MG63 (cell line): Measurements from ENCODE around the gene NME3. TPM values are rescaled to one million over a fixed set of nuclear protein-coding genes. Genes with fewer than 3 reads are reported as not detected.
A peak's percentile ranks its signal among the peaks of the same experiment; 100 is the strongest.

Experiments used
- DNase-seq: peaks from one replicate; pipeline ENCODE4 v3.0.0-alpha.2; 2020
- H3K27me3 ChIP-seq: fragments of 250-450 bp; sonication (Bioruptor Pico); 2 replicates; pipeline ENCODE4 v1.5.1; 2020; ENCODE audit warnings: mild to moderate bottlenecking, moderate library complexity
- H3K36me3 ChIP-seq: fragments of 250-450 bp; sonication (Bioruptor Pico); 2 replicates; pipeline ENCODE4 v1.5.1; 2020; ENCODE audit warnings: mild to moderate bottlenecking, moderate library complexity
- H3K4me3 ChIP-seq: fragments of 250-450 bp; sonication (Bioruptor Pico); 2 replicates; pipeline ENCODE4 v1.5.1; 2020; ENCODE audit warnings: mild to moderate bottlenecking, moderate library complexity
- H3K9me3 ChIP-seq: fragments of 250-450 bp; sonication (Bioruptor Pico); 2 replicates; pipeline ENCODE4 v1.5.1; 2020; ENCODE audit warnings: mild to moderate bottlenecking, moderate library complexity
- total RNA-seq: library from RNA; depleted of rRNA; stranded (reverse); fragments of >200 nt; shearing (Covaris generic); gene quantifications from 2 replicates; pipeline ENCODE4 v1.2.3, GENCODE V29; 2014; ENCODE audit warnings: low replicate concordance

NME3 gene
- total RNA-seq, 1 experiment from 2014 or later: 0.46 TPM

DNA sequence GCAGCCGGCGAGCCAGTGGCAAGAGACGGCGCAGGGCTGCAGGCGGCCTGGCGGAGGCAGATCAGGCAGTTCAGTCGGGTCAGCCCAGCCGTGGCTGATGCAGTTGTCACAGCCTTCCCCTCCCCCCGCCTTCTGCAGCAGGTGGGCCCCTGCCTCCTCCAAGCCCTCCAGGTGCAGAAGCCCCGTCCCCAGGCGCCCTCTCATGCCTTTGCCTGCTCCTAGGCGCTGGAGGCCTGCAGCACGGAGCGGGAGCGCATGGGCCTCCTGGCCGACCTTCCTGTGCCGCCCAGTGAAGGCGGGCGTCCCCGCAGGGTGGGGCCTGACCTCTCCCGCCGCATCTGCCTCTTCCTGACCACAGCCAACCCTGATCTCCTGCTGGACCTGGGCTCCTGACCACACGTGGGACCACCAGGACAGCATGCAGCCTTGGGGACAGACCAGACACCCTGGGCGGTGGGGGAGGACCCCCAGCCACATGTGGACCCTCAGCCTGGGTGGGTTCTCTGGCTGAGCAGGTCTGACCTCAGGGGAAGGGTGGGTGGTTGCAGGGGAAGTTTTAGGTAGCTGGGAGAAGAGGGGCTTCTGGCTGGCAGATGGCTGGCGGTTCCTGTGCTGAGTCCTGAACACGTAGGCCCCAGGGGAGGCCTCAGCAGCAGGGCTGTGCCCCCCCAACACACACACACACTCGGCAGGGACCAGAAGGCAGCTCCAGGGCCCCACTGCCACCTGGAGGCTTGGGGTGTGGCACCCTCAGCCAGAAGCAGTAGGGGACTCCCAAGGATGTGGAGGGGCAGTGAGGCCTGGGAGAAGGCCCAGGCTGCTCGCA is 4.7 kb upstream of the NME3 start:
- Histone ChIP-seq H3K36me3 (peaks cover 58% of the 10 kb centered on the region), H3K9me3 (no peaks in the 10 kb centered on the region), H3K4me3 (no peak overlapping the region), H3K27me3 (no peaks in the 10 kb centered on the region)
- no peak for DNase-seq

DNA sequence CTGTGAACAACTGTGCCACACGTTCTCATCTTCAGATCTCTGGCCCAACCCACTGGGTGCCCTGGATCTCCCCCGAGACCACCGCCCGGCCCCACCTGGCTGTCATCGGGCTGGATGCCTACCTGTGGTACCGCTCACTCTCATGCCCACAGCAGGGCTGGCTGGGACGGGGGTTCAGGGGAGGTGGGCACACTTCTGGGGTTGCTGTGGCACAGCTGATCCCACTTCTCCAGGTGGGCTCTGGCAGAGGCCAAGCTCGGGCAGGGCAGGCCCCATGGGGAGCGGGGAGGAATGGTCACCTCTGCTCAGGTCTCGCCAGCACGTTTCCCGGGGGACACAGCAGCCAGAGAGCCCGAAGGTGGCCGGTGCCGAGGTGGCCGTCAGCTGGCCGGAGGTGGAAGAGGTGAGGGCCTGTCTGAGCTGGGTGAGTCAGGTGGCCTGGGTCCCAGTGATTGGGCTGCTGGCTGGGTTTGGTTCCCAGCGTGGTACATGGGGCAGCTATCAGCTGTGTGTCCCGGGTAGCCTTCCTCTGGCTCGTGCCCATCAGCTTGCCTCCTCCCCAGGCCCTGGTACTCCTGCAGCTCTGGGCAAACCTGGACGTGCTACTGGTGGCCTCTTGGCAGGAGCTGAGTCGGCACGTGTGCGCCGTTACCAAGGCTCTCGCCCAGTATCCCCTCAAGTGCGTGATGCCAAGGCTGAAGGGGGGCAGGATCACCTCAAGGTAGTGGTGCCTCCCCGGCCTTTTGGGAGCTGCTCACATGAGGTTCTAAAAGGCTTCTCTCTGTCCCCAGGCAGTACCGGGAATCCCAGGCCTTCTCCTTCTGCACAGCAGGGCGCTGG is 3.9 kb upstream of the NME3 start:
- Histone ChIP-seq H3K9me3 (no peaks in the 10 kb centered on the region), H3K27me3 (no peaks in the 10 kb centered on the region), H3K36me3 (peaks cover 59% of the 10 kb centered on the region), H3K4me3 (no peak overlapping the region)
- DNase-seq: no peak

DNA sequence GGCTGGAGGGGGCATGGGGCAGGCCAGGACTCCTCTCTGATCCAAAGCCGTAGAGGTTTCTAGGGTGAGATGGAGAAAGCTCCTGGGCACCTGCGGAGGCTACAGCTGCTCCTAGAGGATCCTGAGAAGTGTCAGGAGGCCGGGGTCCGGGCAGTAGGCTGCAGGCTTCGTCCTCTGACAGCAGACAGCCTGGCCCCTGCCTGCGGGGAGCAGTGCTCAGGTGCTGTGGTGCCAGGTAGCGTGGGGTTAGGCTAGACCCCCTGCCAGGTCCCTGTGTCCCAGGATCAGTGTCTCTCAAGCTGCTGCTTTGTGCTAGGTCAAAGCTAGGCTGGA is 3.1 kb upstream of the NME3 start:
- Histone ChIP-seq H3K9me3 (no peaks in the 10 kb centered on the region), H3K27me3 (no peaks in the 10 kb centered on the region), H3K36me3 (peaks cover 61% of the 10 kb centered on the region), H3K4me3 (peak overlapping the region; percentile 79)
- no peak for DNase-seq

DNA sequence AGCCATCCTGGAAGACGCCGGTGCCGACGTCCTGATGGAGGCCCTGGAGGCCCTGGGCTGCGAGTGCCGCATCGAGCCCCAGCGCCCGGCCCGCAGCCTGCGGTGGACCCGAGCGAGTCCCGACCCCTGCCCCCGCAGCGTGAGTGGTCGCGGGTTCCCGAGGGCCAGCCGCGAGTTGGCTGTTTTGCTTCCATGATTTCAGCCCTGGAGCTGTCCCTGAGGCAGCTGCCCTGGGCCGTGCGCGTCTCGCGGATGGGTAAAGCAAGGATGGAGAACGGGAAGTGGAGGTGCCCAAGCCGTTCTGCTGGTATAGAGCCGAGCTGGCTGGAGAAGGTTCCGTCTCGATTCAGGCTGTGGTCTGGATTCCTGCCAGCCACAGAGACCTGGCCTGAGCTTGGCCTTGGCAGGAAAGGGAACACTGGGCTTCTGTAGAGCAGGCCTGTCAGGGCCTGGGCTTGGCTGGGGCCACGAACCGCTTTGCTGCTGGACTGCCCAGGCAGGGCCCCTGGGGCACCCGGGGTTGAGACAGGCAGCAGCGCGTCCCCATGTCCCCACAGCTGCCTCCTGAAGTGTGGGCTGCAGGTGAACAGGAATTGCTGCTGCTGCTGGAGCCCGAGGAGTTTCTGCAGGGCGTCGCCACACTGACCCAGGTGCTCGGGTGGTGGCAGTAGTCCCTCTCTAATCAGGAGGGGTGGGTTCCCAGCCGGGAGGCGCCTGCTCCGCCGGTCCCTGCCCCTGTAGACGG is 2.5 kb upstream of the NME3 start:
- Histone ChIP-seq H3K4me3 (peak overlapping the region; percentile 79), H3K27me3 (no peaks in the 10 kb centered on the region), H3K36me3 (peaks cover 63% of the 10 kb centered on the region), H3K9me3 (no peaks in the 10 kb centered on the region)
- peak; percentile 49 for DNase-seq

DNA sequence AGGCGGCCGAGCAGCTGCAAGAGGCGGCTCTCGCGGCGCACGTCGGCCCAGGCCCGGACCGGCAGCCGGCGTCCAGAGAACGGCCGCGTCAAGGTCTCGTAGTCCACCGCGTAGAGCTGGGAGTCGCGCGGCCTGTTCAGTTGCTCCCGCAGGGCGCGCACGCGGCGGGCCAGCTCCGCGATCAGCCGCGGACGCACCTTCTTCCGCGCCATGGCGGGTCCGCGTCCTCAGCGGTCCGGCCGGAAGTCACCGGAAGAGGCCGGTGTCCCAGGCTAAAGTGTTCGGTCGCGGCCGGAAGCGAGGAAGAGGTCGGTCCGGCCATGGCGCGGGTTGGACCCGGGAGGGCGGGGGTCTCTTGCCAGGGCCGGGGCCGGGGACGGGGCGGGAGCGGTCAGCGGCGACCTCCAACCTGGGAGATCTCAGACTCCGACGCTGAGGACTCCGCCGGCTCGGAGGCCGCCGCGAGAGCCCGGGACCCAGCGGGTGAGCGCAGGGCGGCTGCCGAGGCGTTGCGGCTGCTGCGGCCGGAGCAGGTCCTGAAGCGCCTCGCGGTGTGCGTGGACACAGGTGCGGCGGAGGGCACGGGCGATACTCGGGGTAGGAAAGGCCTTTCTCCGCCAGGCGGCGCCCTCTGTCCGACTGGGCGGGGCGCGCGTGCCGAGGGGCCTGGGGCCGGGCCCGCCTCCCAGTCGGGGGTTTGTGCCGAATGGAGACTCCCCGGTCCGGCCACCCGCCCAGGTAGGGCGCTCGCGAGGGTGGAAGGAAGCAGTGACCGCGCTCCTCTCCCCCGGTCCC is 1.8 kb upstream of the NME3 start, which contains the start of gene MRPS34:
TSS of gene MRPS34 (minus strand) at position 227 of the 795 bp plus-strand sequence. CDS start at position 212, 15 bp downstream.
- H3K4me3 ChIP-seq: peak within 1 kb of the TSS; percentile 79
- peak; percentile 87 for DNase-seq
- no peaks in the 10 kb centered on the region for H3K9me3 ChIP-seq
- peaks cover 68% of the 10 kb centered on the region for H3K36me3 ChIP-seq
- no peaks in the 10 kb centered on the region for H3K27me3 ChIP-seq

DNA sequence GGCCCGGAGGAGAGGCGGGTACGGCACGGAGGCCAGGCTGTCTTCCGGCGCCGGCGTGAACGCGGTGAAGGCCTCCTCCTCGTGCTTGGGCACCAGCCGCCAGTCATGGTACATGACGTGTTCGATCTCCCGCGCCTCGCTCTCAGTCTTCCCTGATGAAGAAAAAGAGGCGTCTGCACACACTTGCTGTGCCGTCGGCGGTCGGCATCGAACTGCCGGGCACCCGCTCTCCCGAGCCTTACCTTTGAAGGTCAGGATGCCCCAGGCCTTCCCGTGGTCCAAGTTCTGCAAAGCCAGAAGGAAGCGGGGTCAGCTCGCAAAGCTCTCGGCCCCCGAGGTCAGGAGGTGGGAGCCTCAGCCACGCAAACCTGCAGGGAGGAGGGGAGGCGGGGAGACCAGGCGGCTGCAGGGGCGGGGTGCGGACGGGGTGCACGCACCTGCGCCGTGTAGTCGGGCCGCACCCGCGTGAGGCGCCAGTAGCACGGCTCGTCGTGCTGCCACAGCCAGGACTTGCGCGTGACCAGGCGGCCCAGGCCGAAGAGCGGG is 1.1 kb upstream of the NME3 start, which contains the start of gene EME2:
TSS of gene EME2 (plus strand) at position 449 of the 546 bp plus-strand sequence. CDS start 418 bp downstream, outside the sequence.
- peak; percentile 49 for DNase-seq
- no peaks in the 10 kb centered on the region for H3K9me3 ChIP-seq
- H3K36me3 ChIP-seq: peaks cover 72% of the 10 kb centered on the region
- no peaks in the 10 kb centered on the region for H3K27me3 ChIP-seq
- peak within 1 kb of the TSS; percentile 79 for H3K4me3 ChIP-seq

DNA sequence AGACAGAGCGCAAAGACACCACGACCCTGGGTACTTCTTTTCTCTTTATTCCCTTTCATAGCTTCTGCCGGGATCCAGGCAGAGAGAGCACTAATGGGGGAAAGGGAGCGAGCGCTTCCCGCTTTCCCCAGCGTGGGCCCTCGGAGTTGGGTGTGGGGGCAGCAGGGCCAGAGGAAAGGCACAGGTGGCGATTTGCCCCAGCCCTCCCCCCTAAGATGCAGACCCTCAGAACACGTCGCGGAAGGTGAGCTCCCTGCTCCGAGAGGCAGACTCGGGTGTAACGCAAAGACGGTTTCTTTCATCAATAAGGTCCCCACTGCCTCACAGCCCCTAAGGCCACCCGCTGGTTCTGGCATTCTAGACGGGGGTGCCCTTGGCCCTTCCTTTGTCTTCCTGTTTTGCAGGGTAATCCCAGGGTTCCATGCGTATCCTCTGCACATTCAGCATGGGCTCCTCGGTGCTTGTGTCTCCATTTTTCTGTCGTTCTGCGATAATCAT is 570 bp upstream of the NME3 start:
- no peak for DNase-seq
- H3K36me3 ChIP-seq: peaks cover 71% of the 10 kb centered on the region
- peak overlapping the region; percentile 79 for H3K4me3 ChIP-seq
- H3K27me3 ChIP-seq: no peaks in the 10 kb centered on the region
- H3K9me3 ChIP-seq: no peaks in the 10 kb centered on the region

DNA sequence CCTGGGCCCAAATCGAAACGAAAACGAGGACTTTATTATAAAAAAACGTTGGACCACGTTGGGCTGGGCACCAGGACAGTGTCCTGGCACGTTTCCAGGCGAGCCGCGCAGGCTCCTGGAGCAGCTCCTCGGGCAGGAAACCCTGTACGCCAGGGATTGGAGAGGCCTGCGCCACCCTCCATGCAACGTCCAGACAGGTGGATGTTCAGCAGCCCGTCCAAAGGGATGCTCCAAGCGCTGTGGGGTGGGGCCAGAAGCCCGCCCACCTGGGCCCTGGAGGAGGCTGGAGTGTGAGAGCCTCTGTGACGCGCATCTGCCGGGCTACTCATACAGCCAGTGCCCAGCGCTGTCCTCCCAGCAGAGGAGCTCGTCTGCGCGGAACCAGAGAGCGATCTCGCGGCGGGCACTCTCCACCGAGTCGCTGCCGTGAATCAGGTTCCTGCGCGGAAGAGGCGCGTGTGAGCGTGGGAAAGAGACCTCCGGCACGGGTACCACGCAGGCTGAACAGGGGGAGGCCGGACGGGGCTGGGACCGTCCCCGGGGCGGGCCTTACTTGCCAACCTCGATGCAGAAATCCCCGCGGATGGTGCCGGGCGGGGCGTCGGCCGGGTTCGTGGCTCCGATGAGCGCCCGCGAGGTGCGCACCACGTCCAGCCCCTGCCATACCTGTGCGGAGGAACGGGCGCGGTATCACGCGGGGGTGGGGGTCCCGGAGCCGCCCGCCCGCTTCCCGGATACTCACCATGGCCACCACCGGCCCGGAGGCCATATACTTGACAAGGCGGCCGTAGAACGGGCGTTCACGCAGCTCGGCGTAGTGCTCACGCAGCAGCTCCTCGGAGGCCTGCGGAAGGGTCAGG is 785 bp downstream of the NME3 start:
- DNase-seq: no peak

DNA sequence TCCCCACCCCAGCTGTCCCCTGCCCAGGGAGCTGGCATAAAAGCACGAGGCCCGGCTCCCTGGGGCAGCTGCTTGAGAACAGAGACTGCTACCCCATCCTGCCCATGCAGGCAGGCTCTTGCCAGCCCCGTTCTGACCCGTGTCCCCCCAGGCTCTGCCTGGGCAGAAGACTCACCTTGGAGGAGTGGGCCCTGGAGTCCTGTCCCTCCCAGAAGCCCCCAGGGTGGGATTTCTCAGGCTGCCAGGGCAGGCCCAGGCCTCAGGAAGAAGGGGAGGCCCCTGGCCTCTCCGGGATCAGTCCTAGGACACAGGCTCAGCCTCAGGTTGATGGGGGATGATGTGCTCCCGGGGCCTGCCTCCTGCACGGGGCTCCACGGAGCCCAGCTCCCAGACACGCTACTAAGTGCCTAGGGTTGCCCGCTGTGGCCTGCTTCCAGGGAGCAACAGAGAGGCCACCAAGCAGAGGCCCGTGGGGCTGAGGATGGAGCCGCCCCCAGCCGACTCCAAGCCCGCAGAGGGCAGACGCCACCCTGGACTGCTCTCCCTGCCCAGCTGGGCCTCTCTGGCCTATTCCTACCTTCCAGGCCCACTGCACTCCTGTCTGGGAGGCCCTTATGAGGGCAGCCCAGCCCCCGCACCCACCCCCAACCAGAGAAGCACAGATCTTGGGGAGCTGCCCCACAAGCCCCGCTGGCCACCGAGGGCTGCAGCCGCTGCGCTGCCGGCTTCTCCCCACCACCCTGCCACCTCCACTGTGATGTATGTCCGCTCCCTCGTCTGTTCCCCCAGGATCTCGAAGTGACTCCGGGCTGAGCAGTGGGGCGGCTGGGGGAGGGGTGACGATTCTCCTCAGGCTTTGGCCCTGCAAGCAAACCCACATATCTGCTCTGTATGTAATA is 1.7 kb downstream of the NME3 start:
- Histone ChIP-seq H3K9me3 (no peaks in the 10 kb centered on the region), H3K36me3 (peaks cover 58% of the 10 kb centered on the region), H3K4me3 (no peak overlapping the region), H3K27me3 (no peaks in the 10 kb centered on the region)
- DNase-seq: no peak

More for the DNA sequence above, 785 bp downstream of the NME3 start:
- H3K27me3 ChIP-seq: no peaks in the 10 kb centered on the region
- no peaks in the 10 kb centered on the region for H3K9me3 ChIP-seq
- H3K36me3 ChIP-seq: peaks cover 60% of the 10 kb centered on the region
- no peak overlapping the region for H3K4me3 ChIP-seq

DNA sequence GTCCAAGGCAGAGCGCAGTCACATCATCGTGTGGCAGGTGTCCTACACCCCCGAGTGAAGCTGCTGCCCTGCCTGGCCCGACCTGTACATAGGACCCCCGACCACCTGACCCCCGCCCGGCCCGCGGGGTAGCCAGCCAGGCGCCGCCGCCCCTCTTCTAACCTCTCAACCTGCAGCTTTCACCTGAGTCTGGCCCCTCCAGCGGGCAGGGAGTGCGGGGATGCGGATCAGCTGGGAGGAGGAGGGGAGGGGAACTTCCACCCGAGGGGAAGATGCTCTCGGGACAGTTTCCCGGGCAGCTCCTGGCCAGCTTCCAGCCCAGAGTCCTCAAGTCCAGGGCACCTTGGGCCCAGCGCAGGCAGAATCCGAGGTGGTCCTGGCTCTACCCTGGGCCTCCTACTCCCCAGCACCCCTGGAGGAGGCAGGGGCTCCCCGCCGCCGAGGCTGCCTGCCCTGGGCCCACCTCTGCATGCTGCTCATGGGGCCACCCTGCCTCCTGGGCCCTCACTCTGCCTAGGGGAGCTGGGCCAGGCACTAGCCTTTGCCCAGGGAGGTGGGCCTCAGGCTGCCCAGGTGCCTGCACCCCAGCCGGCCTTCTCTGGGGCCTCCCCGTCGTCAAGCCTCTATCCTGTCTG is 2.5 kb downstream of the NME3 start:
- Histone ChIP-seq H3K36me3 (peaks cover 60% of the 10 kb centered on the region), H3K4me3 (no peak overlapping the region), H3K9me3 (no peaks in the 10 kb centered on the region), H3K27me3 (no peaks in the 10 kb centered on the region)
- DNase-seq: no peak

DNA sequence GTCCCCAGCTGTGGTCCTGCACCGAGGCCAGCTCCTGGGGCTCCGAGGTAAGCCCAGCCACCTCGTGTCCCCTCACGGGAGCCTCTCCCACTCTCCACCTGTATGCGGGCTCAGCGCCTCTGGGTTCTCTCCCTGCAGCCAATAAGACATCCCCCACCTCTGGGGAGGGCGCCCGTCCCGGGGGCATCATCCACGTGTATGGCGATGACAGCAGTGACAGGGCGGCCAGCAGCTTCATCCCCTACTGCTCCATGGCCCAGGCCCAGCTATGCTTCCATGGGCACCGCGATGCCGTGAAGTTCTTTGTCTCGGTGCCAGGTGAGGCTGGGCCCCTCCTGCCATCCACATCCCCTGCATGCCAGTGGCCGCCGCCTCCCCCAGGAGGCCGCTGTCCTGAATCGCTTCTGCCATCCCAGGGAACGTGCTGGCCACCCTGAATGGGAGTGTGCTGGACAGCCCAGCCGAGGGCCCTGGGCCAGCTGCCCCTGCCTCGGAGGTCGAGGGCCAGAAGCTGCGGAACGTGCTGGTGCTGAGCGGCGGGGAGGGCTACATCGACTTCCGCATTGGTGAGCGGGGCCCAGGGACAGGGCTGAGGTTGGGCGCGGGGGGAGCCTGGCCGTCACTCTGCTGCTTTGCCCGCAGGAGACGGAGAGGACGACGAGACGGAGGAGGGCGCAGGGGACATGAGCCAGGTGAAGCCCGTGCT is 3.1 kb downstream of the NME3 start:
- Histone ChIP-seq H3K36me3 (peaks cover 64% of the 10 kb centered on the region), H3K4me3 (no peak overlapping the region)

DNA sequence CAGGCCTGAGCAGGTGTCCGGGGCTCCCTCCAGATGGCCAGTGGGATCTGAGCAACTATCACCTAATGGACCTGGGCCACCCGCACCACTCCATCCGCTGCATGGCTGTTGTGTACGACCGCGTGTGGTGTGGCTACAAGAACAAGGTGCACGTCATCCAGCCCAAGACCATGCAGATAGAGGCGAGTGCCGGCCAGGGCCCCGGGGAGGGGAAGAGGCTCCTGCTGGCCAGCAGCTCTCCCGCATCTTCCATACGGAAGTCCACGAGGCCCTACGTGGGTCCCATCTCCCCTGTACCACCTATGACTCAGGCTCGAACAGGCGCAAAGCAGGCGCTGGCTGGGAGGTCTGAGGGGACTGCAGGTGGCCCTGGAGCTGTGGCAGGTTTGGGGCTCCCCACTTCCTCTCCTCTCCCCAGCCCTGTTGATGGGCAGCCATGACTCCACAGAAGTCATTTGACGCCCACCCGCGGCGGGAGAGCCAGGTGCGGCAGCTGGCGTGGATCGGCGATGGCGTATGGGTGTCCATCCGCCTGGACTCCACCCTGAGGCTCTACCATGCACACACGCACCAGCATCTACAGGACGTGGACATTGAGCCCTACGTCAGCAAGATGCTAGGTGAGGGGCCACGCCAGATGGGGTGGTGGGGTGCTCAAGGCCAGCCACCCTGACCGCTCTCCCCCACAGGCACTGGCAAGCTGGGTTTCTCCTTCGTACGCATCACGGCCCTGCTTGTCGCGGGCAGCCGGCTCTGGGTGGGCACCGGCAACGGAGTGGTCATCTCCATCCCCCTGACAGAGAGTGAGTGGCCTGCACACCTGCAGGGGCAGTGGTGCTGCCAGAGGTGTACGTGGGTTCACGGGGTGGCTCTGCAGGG is 4.0 kb downstream of the NME3 start:
- Histone ChIP-seq H3K36me3 (peaks cover 67% of the 10 kb centered on the region), H3K9me3 (no peaks in the 10 kb centered on the region), H3K27me3 (no peaks in the 10 kb centered on the region), H3K4me3 (no peak overlapping the region)
- DNase-seq: no peak

More for the DNA sequence above, 3.1 kb downstream of the NME3 start:
- no peak for DNase-seq
- no peaks in the 10 kb centered on the region for H3K27me3 ChIP-seq
- H3K9me3 ChIP-seq: no peaks in the 10 kb centered on the region
